Karpas-422 (cell line): Measurements from ENCODE around the gene GLUD1. TPM values are rescaled to one million over a fixed set of nuclear protein-coding genes. Genes with fewer than 3 reads are reported as not detected.
"Not testable (repeated sequence)": the region's sequence is repeated elsewhere in the genome, so short reads cannot be mapped to it uniquely, and the experiment has no call there.

Experiments used
- DNase-seq: peaks from one replicate; pipeline ENCODE4 v3.0.0-alpha.2; 2015
- H2AFZ ChIP-seq: fragments of 200-600 bp; sonication (generic); 2 replicates; pipeline ENCODE4 v1.6.1; 2014; ENCODE audit warnings: antibody characterized with exemption, low read length, mixed read lengths
- H3K27ac ChIP-seq: fragments of 200-600 bp; sonication (generic); 2 replicates; pipeline ENCODE4 v1.5.1; 2014; ENCODE audit warnings: mild to moderate bottlenecking, low read length, moderate library complexity
- H3K27me3 ChIP-seq: fragments of 200-600 bp; sonication (generic); 2 replicates; pipeline ENCODE4 v1.6.1; 2014; ENCODE audit warnings: low read length, mixed read lengths
- H3K36me3 ChIP-seq: fragments of 200-600 bp; sonication (generic); 2 replicates; pipeline ENCODE4 v1.6.1; 2014; ENCODE audit warnings: low read length, mixed read lengths; ENCODE audit not compliant: insufficient read depth
- H3K4me1 ChIP-seq: fragments of 200-600 bp; sonication (generic); 2 replicates; pipeline ENCODE4 v1.6.1; 2014; ENCODE audit warnings: mild to moderate bottlenecking, low read length, mixed read lengths
- H3K4me2 ChIP-seq: fragments of 200-600 bp; sonication (generic); 2 replicates; pipeline ENCODE4 v1.6.1; 2014; ENCODE audit warnings: low read length, low read depth, mild to moderate bottlenecking; ENCODE audit not compliant: poor library complexity, severe bottlenecking
- H3K4me3 ChIP-seq: fragments of 200-600 bp; sonication (generic); 2 replicates; pipeline ENCODE4 v1.5.1; 2014; ENCODE audit warnings: mild to moderate bottlenecking, antibody characterized with exemption, low read length, mixed read lengths
- H3K79me2 ChIP-seq: fragments of 200-600 bp; sonication (generic); 2 replicates; pipeline ENCODE4 v1.6.1; 2014; ENCODE audit warnings: mild to moderate bottlenecking, low read length, mixed read lengths
- H3K9ac ChIP-seq: fragments of 200-600 bp; sonication (generic); 2 replicates; pipeline ENCODE4 v1.6.0; 2014; ENCODE audit warnings: low read length
- H3K9me2 ChIP-seq: fragments of 200-600 bp; sonication (generic), shearing (Covaris generic); replicated peaks from 2 replicates; pipeline ENCODE4 v1.6.0; 2014; ENCODE audit warnings: mild to moderate bottlenecking, low read length, moderate library complexity; ENCODE audit not compliant: insufficient read depth
- H3K9me3 ChIP-seq: fragments of 300-700, 200-600 bp; sonication (generic); 2 replicates; pipeline ENCODE4 v1.6.1; 2014; ENCODE audit warnings: low read length, mixed read lengths
- H4K20me1 ChIP-seq: fragments of 200-600 bp; sonication (generic); 2 replicates; pipeline ENCODE4 v1.6.1; 2014; ENCODE audit warnings: mild to moderate bottlenecking, antibody characterized with exemption, low read length, low read depth; ENCODE audit not compliant: insufficient read depth
- total RNA-seq: library from RNA; depleted of rRNA; stranded (reverse); fragments of >200 nt; shearing (Covaris generic); gene quantifications from 2 replicates; pipeline ENCODE4 v1.2.3, GENCODE V29; 2014; ENCODE audit warnings: low replicate concordance; rRNA removed

GLUD1 gene
- 74.6 and 76.0 TPM in 2 replicates for total RNA-seq

GRCh38 chr10:87094373-87095235 is at the start of gene GLUD1, which contains the start of gene SHLD2:
Gene GLUD1, minus strand, starts transcription at chr10:87094843. Its CDS starts 74 bp downstream, at chr10:87094769.
Gene SHLD2, plus strand, starts transcription at chr10:87095206. Its CDS starts 56,149 bp downstream, at chr10:87151355.
- Histone ChIP-seq H3K27ac (peak within 1 kb of the TSS; percentile 66), H3K9ac (peak within 1 kb of the TSS; percentile 80), H3K4me1 (peaks cover 40% of the 10 kb centered on the region), H4K20me1 (peaks cover 18% of the 10 kb centered on the region; the same call in 1 of the 2 replicates), H2AFZ (peak within 1 kb of the TSS; percentile 67; the same call in 1 of the 2 replicates), H3K79me2 (peaks cover 69% of the 10 kb centered on the region), H3K36me3 (peaks cover 6% of the 10 kb centered on the region), H3K4me2 (peak within 1 kb of the TSS; percentile 71), H3K9me3 (no peaks in the 10 kb centered on the region), H3K4me3 (peak within 1 kb of the TSS; percentile 83), H3K9me2 (no peaks in the 10 kb centered on the region), H3K27me3 (no peaks in the 10 kb centered on the region)
- DNase-seq: peak; percentile 92

GRCh38 chr10:87143109-87143418 is 48.4 kb upstream of the GLUD1 start:
- H3K9me2 ChIP-seq, H3K4me3 ChIP-seq, H3K4me2 ChIP-seq, H3K27me3 ChIP-seq, H3K4me1 ChIP-seq, H3K9me3 ChIP-seq, H3K27ac ChIP-seq, H3K9ac ChIP-seq, H3K36me3 ChIP-seq, DNase-seq, H2AFZ ChIP-seq, H4K20me1 ChIP-seq, H3K79me2 ChIP-seq: not testable (repeated sequence)

- H3K27ac ChIP-seq, H2AFZ ChIP-seq, H3K27me3 ChIP-seq, H3K4me1 ChIP-seq, DNase-seq, H4K20me1 ChIP-seq, H3K4me3 ChIP-seq, H3K9me2 ChIP-seq, H3K36me3 ChIP-seq, H3K9me3 ChIP-seq, H3K4me2 ChIP-seq, H3K9ac ChIP-seq, H3K79me2 ChIP-seq: not testable (repeated sequence)
Observed at GRCh38 chr10:87142230-87143108, 47.8 kb upstream of the GLUD1 start.

- not testable (repeated sequence) for H3K36me3 ChIP-seq, H3K27me3 ChIP-seq, H3K4me3 ChIP-seq, DNase-seq, H2AFZ ChIP-seq, H3K79me2 ChIP-seq, H3K9ac ChIP-seq, H3K9me3 ChIP-seq, H3K4me2 ChIP-seq, H3K4me1 ChIP-seq, H3K9me2 ChIP-seq, H4K20me1 ChIP-seq, H3K27ac ChIP-seq
Observed at GRCh38 chr10:87137478-87137877, 42.8 kb upstream of the GLUD1 start.

- not testable (repeated sequence) for H3K9me3 ChIP-seq, H3K4me1 ChIP-seq, DNase-seq, H3K27me3 ChIP-seq, H3K4me3 ChIP-seq, H3K9ac ChIP-seq, H4K20me1 ChIP-seq, H3K27ac ChIP-seq, H3K79me2 ChIP-seq, H3K9me2 ChIP-seq, H2AFZ ChIP-seq, H3K4me2 ChIP-seq, H3K36me3 ChIP-seq
Observed at GRCh38 chr10:87134440-87134839, 39.8 kb upstream of the GLUD1 start.

- not testable (repeated sequence) for H3K36me3 ChIP-seq, H3K27ac ChIP-seq, H3K79me2 ChIP-seq, H3K9ac ChIP-seq, H2AFZ ChIP-seq, DNase-seq, H3K4me2 ChIP-seq, H3K27me3 ChIP-seq, H3K9me3 ChIP-seq, H3K4me1 ChIP-seq, H3K4me3 ChIP-seq, H4K20me1 ChIP-seq, H3K9me2 ChIP-seq
Observed at GRCh38 chr10:87133936-87134335, 39.3 kb upstream of the GLUD1 start.

GRCh38 chr10:87132176-87132575 is 37.5 kb upstream of the GLUD1 start:
- H4K20me1 ChIP-seq, H3K9me3 ChIP-seq, H3K9ac ChIP-seq, H3K4me3 ChIP-seq, H3K27me3 ChIP-seq, H3K9me2 ChIP-seq, H3K4me2 ChIP-seq, H3K27ac ChIP-seq, H2AFZ ChIP-seq, H3K4me1 ChIP-seq, H3K36me3 ChIP-seq, H3K79me2 ChIP-seq: not testable (repeated sequence)
- peak; percentile 43 for DNase-seq

GRCh38 chr10:87127607-87128156 is 33.0 kb upstream of the GLUD1 start:
- not testable (repeated sequence) for DNase-seq, H3K36me3 ChIP-seq, H4K20me1 ChIP-seq, H2AFZ ChIP-seq, H3K79me2 ChIP-seq, H3K9me2 ChIP-seq, H3K27me3 ChIP-seq, H3K4me2 ChIP-seq, H3K9ac ChIP-seq, H3K9me3 ChIP-seq, H3K27ac ChIP-seq, H3K4me1 ChIP-seq, H3K4me3 ChIP-seq
